Endodermal cell (in vitro differentiated cells): ENCODE measurements around the gene CLMN. TPM values are rescaled to one million over a fixed set of nuclear protein-coding genes. Genes with fewer than 3 reads are reported as not detected.

Source experiments
- DNase-seq: peaks from one replicate; pipeline ENCODE4 v3.0.0-alpha.2; 2017
- H3K27ac ChIP-seq: 2 replicates; pipeline ENCODE4 v1.5.1; 2013; ENCODE audit warnings: mild to moderate bottlenecking, low read depth, low read length, moderate library complexity
- H3K27me3 ChIP-seq: 2 replicates; pipeline ENCODE4 v1.6.1; 2013; ENCODE audit warnings: mild to moderate bottlenecking, low read length, moderate library complexity; ENCODE audit not compliant: insufficient read depth, control insufficient read depth, poor library complexity, severe bottlenecking
- H3K36me3 ChIP-seq: 2 replicates; pipeline ENCODE4 v1.7.0; 2013; ENCODE audit warnings: mild to moderate bottlenecking, low read length, moderate library complexity; ENCODE audit not compliant: control insufficient read depth, insufficient read depth
- H3K4me1 ChIP-seq: one replicate; pipeline ENCODE4 v1.7.0; 2013; ENCODE audit warnings: low read length; ENCODE audit not compliant: control insufficient read depth, insufficient read depth
- H3K4me3 ChIP-seq: 2 replicates; pipeline ENCODE4 v1.5.1; 2013; ENCODE audit warnings: mild to moderate bottlenecking, low read length, moderate library complexity
- H3K9ac ChIP-seq: 2 replicates; pipeline ENCODE4 v1.6.1; 2013; ENCODE audit warnings: mild to moderate bottlenecking, low read length, moderate library complexity; ENCODE audit not compliant: poor library complexity, severe bottlenecking; ENCODE audit errors: extremely low read depth
- H3K9me3 ChIP-seq: 2 replicates; pipeline ENCODE4 v1.6.1; 2013; ENCODE audit warnings: mild to moderate bottlenecking, low read length, moderate library complexity; ENCODE audit not compliant: control insufficient read depth
- H3K27ac Mint-ChIP-seq: 2 replicates; pipeline ENCODE4 v1.8.0; 2020; ENCODE audit warnings: mixed read lengths
- H3K27me3 Mint-ChIP-seq: 2 replicates; pipeline ENCODE4 v1.8.0; 2021; ENCODE audit warnings: mild to moderate bottlenecking, mixed read lengths; ENCODE audit not compliant: insufficient read depth
- H3K36me3 Mint-ChIP-seq: 2 replicates; pipeline ENCODE4 v1.8.0; 2020; ENCODE audit warnings: low read depth, mixed read lengths
- H3K4me1 Mint-ChIP-seq: 2 replicates; pipeline ENCODE4 v1.8.0; 2020; ENCODE audit warnings: mixed read lengths
- H3K4me3 Mint-ChIP-seq: 2 replicates; pipeline ENCODE4 v1.8.0; 2020; ENCODE audit warnings: mild to moderate bottlenecking, moderate library complexity, mixed read lengths
- H3K9me3 Mint-ChIP-seq: 2 replicates; pipeline ENCODE4 v1.8.0; 2020; ENCODE audit warnings: mild to moderate bottlenecking, mixed read lengths
- CTCF ChIP-seq: fragments of 200-600 bp; sonication (generic); conservative IDR thresholded peaks from 2 replicates; pipeline ENCODE4 v1.5.0; 2021; ENCODE audit warnings: antibody characterized with exemption, mild to moderate bottlenecking
- WGBS, 2 experiments: methylation state at CpG; one replicate each; pipeline versions ENCODE4 v1.1.5 to v1.1.7; 2013; ENCODE audit warnings: missing lambda C conversion rate in 2 of 2, mixed read lengths in 1 of 2; ENCODE audit not compliant: insufficient coverage in 1 of 2, insufficient read length in 1 of 2; 5-methylcytosine and 5-hydroxymethylcytosine counted together
- total RNA-seq, 2 donors: library from RNA; stranded (reverse); fragmentation: NEBNext Ultra II Directional in 1 of 2; extraction: Animal tissue kit (Norgen Biotek cat#: 25700) in 1 of 2; gene quantifications; 2 replicates in 1 of 2; 3 replicates in 1 of 2; pipeline ENCODE4 v1.2.1, GENCODE V29; 2021

Gene CLMN
- total RNA-seq, 2 donors from 2014 or later, result 9.5 to 11.7 TPM

- peaks cover 1% of the 10 kb centered on the region for H3K36me3 Mint-ChIP-seq
These were observed 36.6 kb upstream of the CLMN start for GRCh38 chr14:95356245-95356869.

GRCh38 chr14:95355422-95355821 is 35.7 kb upstream of the CLMN start:
- Histone ChIP-seq H3K36me3 (no peaks in the 10 kb centered on the region), H3K9ac (no peak overlapping the region), H3K9me3 (no peaks in the 10 kb centered on the region), H3K4me1 (no peaks in the 10 kb centered on the region), H3K27ac (no peak overlapping the region), H3K27me3 (no peaks in the 10 kb centered on the region), H3K4me3 (no peak overlapping the region)
- peaks cover 12% of the 10 kb centered on the region for H3K27me3 Mint-ChIP-seq
- no peaks in the 10 kb centered on the region for H3K4me1 Mint-ChIP-seq
- no peak for DNase-seq
- H3K27ac Mint-ChIP-seq, result no peak overlapping the region
- no peak overlapping the region for H3K4me3 Mint-ChIP-seq
- TF ChIP-seq CTCF, result no peak
- WGBS, 2 experiments, result 80 to 91% methylated on average over 1 to 3 of the region's 3 CpGs
- H3K36me3 Mint-ChIP-seq, result peaks cover 1% of the 10 kb centered on the region
- peaks cover 7% of the 10 kb centered on the region for H3K9me3 Mint-ChIP-seq

More at GRCh38 chr14:95356245-95356869, 36.6 kb upstream of the CLMN start:
- H3K27ac ChIP-seq, result no peak overlapping the region
- H3K4me1 Mint-ChIP-seq, result no peaks in the 10 kb centered on the region
- H3K4me1 ChIP-seq, result no peaks in the 10 kb centered on the region
- no peaks in the 10 kb centered on the region for H3K9me3 ChIP-seq
- no peak overlapping the region for H3K4me3 ChIP-seq
- DNase-seq, result no peak
- peaks cover 12% of the 10 kb centered on the region for H3K27me3 Mint-ChIP-seq
- TF ChIP-seq CTCF, result no peak
- peaks cover 7% of the 10 kb centered on the region for H3K9me3 Mint-ChIP-seq
- H3K9ac ChIP-seq, result no peak overlapping the region
- H3K27ac Mint-ChIP-seq, result no peak overlapping the region
- no peaks in the 10 kb centered on the region for H3K36me3 ChIP-seq
- H3K4me3 Mint-ChIP-seq, result no peak overlapping the region
- WGBS, 2 experiments, result 86 to 92% methylated on average over 6 to 14 of the region's 14 CpGs
- no peaks in the 10 kb centered on the region for H3K27me3 ChIP-seq

- H3K27ac ChIP-seq, result no peak overlapping the region
- H3K9me3 ChIP-seq, result no peaks in the 10 kb centered on the region
- no peak overlapping the region for H3K27ac Mint-ChIP-seq
- DNase-seq, result no peak
- H3K27me3 Mint-ChIP-seq, result peaks cover 7% of the 10 kb centered on the region
- no peak for TF ChIP-seq CTCF
- H3K27me3 ChIP-seq, result no peaks in the 10 kb centered on the region
- no peaks in the 10 kb centered on the region for H3K4me1 ChIP-seq
- peaks cover 7% of the 10 kb centered on the region for H3K9me3 Mint-ChIP-seq
- H3K9ac ChIP-seq, result no peak overlapping the region
- no peak overlapping the region for H3K4me3 ChIP-seq
- no peaks in the 10 kb centered on the region for H3K4me1 Mint-ChIP-seq
- H3K36me3 Mint-ChIP-seq, result peaks cover 1% of the 10 kb centered on the region
- no peak overlapping the region for H3K4me3 Mint-ChIP-seq
- H3K36me3 ChIP-seq, result no peaks in the 10 kb centered on the region
These were observed 35.1 kb upstream of the CLMN start for GRCh38 chr14:95354834-95355233.
